Effector memory CD8-positive, alpha-beta T cell (primary cell): ENCODE measurements around the gene PRF1.

Experiments
- ATAC-seq: fragments of 150-1000 bp; cut with Tn5 transposase; replicated peaks from 2 replicates; pipeline ENCODE4 v1.10.0; 2021; ENCODE audit warnings: mild to moderate bottlenecking, moderate library complexity
- DNase-seq, 3 experiments: peaks; one replicate each; pipeline ENCODE4 v3.0.0; 2021
- H3K27ac Mint-ChIP-seq, 2 donors: one replicate each; pipeline ENCODE4 v1.8.0; 2022; ENCODE audit warnings: mild to moderate bottlenecking in 2 of 2, mixed read lengths in 2 of 2, moderate library complexity in 2 of 2
- H3K27me3 Mint-ChIP-seq, 2 donors: one replicate each; pipeline ENCODE4 v1.8.0; 2022; ENCODE audit warnings: mixed read lengths in 2 of 2
- H3K36me3 Mint-ChIP-seq: one replicate; pipeline ENCODE4 v1.8.0; 2022; ENCODE audit warnings: mild to moderate bottlenecking, moderate library complexity, mixed read lengths; ENCODE audit not compliant: insufficient read depth
- H3K4me1 Mint-ChIP-seq, 2 donors: one replicate each; pipeline ENCODE4 v1.8.0; 2022; ENCODE audit warnings: low read depth in 2 of 2, mixed read lengths in 2 of 2
- H3K4me3 Mint-ChIP-seq, 2 donors: one replicate each; pipeline ENCODE4 v1.8.0; 2022; ENCODE audit warnings: mild to moderate bottlenecking in 2 of 2, mixed read lengths in 2 of 2, moderate library complexity in 2 of 2
- H3K9me3 Mint-ChIP-seq, 2 donors: one replicate each; pipeline ENCODE4 v1.8.0; 2022; ENCODE audit warnings: mixed read lengths in 2 of 2

The PRF1 gene

DNA sequence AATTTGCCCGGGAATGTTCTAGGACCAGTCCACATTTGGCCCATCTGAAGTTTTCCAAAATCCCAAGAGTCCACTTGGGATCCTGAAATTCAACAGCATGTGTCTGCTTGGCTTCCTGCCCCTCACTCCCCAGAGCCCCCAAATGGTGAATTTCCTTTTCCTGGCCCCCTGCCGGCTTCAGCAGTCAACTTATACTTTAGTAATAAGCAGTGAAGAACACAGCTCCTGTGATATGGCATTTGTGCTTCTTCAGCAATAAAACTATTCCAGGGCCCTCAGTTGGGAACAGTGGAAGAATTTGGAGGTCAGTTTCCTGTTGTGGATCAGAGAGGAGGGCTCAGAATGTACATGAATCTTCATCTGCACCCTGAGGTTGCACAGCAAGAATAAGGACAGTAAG lies 51.1 kb downstream of the PRF1 start:
- DNase-seq (no peak), ATAC-seq (no peak)
- peaks cover 4% of the 10 kb centered on the region for H3K36me3 Mint-ChIP-seq
- H3K27me3 Mint-ChIP-seq, result no peaks in the 10 kb centered on the region
- H3K4me3 Mint-ChIP-seq, result no peak overlapping the region
- no peak overlapping the region for H3K27ac Mint-ChIP-seq
- peaks cover 5 to 6% of the 10 kb centered on the region in 2 donors for H3K4me1 Mint-ChIP-seq
- H3K9me3 Mint-ChIP-seq, result no peaks in the 10 kb centered on the region

DNA sequence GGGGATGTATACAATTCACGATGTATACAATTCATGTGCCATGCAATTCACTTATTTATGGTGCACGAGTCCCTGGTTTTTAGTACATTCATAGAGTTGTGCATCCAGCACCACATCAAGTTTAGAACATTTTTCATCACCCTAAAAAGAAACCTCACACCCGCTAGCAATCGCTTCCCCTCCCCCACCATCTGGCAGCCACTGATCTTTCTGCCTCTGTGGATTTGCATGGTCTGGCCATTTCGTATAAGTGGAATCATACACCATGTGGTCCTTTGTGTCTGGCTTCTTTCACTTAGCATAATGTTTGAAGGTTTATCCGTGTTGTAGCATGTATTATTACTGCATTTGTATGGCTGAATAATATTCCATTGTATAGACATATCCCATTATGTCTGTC lies 52.1 kb downstream of the PRF1 start:
- H3K27ac Mint-ChIP-seq, result no peak overlapping the region
- no peaks in the 10 kb centered on the region for H3K27me3 Mint-ChIP-seq
- H3K4me1 Mint-ChIP-seq, result peaks cover 5 to 6% of the 10 kb centered on the region in 2 donors
- ATAC-seq (no peak), DNase-seq (no peak)
- peaks cover 4% of the 10 kb centered on the region for H3K36me3 Mint-ChIP-seq
- no peaks in the 10 kb centered on the region for H3K9me3 Mint-ChIP-seq
- no peak overlapping the region for H3K4me3 Mint-ChIP-seq

- Mint-ChIP-seq H3K9me3 (no peaks in the 10 kb centered on the region), H3K36me3 (peaks cover 4% of the 10 kb centered on the region), H3K27ac (no peak overlapping the region), H3K4me3 (no peak overlapping the region), H3K4me1 (peaks cover 5 to 6% of the 10 kb centered on the region in 2 donors), H3K27me3 (no peaks in the 10 kb centered on the region)
- DNase-seq, result peak; percentile 71 to 83 (median 76)
- ATAC-seq, result peak; percentile 90
These were observed 52.5 kb downstream of the PRF1 start for GRCh38 chr10:70549962-70550458.

GRCh38 chr10:70549351-70549961 lies 53.1 kb downstream of the PRF1 start:
- ATAC-seq, result peak; percentile 8
- Mint-ChIP-seq H3K27me3 (peaks cover 0 to 2% of the 10 kb centered on the region in 2 donors), H3K4me1 (peaks cover 5 to 6% of the 10 kb centered on the region in 2 donors), H3K4me3 (no peak overlapping the region), H3K9me3 (no peaks in the 10 kb centered on the region), H3K36me3 (peaks cover 4% of the 10 kb centered on the region), H3K27ac (no peak overlapping the region)
- DNase-seq, result no peak
